Measurements from ENCODE around the gene SRSF5. TPM values are rescaled to one million over a fixed set of nuclear protein-coding genes. Genes with fewer than 3 reads are reported as not detected.
"Not testable (repeated sequence)": the region's sequence is repeated elsewhere in the genome, so short reads cannot be mapped to it uniquely, and the experiment has no call there.

Gene SRSF5
- total RNA-seq, 1 donor from 2014 or later, result 319 TPM

DNA sequence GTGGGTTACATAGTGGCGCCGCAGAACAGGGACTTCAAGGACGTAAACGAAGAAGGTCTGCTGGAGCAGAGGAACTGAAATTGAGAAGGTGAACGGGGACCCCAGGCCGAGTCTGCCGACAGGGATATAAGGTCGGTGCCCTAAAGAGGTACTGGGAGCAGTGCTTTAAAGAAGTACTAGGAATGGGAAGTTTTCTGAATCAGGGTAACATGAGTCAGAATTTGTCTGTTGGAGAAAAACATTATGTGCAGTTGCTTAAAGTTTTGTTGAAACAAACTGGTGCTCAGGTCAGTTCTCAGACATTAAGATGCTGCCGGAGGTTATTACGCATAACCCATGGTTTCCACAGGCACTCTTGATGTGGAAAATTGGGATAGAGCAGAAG lies 44.9 kb downstream of the SRSF5 start:
- no peak overlapping the region for H3K27ac Mint-ChIP-seq (ENCODE audit: unreplicated experiment)
- H3K36me3 Mint-ChIP-seq (ENCODE audit: unreplicated experiment), result no peaks in the 10 kb centered on the region
- H3K4me1 Mint-ChIP-seq (ENCODE audit: low read depth, unreplicated experiment), result no peaks in the 10 kb centered on the region
- TF ChIP-seq, protein P1, sequence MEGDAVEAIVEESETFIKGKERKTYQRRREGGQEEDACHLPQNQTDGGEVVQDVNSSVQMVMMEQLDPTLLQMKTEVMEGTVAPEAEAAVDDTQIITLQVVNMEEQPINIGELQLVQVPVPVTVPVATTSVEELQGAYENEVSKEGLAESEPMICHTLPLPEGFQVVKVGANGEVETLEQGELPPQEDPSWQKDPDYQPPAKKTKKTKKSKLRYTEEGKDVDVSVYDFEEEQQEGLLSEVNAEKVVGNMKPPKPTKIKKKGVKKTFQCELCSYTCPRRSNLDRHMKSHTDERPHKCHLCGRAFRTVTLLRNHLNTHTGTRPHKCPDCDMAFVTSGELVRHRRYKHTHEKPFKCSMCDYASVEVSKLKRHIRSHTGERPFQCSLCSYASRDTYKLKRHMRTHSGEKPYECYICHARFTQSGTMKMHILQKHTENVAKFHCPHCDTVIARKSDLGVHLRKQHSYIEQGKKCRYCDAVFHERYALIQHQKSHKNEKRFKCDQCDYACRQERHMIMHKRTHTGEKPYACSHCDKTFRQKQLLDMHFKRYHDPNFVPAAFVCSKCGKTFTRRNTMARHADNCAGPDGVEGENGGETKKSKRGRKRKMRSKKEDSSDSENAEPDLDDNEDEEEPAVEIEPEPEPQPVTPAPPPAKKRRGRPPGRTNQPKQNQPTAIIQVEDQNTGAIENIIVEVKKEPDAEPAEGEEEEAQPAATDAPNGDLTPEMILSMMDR (IDR thresholded peaks at IDR 0.05; ENCODE audit: partially characterized antibody, unreplicated experiment), result no peak
- no peak for DNase-seq
- no peaks in the 10 kb centered on the region for H3K9me3 Mint-ChIP-seq (ENCODE audit: unreplicated experiment)
- peaks cover 6% of the 10 kb centered on the region for H3K27me3 Mint-ChIP-seq (ENCODE audit: unreplicated experiment)
- no peak overlapping the region for H3K4me3 Mint-ChIP-seq (ENCODE audit: unreplicated experiment)

DNA sequence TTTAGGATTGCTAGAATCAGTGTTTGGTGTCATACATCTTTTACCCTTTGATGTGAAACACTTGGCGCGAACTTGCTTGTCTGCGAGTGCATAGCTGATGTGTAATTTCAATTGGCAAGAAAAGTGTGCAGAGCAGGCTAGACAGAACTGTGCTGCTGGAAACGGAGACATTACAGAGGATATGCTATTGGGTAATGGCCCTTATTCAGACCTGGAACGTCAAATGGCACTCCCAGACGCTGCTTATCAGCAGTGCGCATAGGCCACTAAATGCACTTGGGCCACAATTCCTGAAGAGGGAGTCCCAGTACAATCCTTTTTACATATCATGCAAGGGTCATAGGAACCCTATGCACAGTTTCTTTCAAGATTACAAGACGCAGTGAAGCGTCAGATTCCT lies 45.8 kb downstream of the SRSF5 start:
- no peak for DNase-seq
- Mint-ChIP-seq H3K27ac (ENCODE audit: unreplicated experiment) (no peak overlapping the region), H3K9me3 (ENCODE audit: unreplicated experiment) (no peaks in the 10 kb centered on the region), H3K4me3 (ENCODE audit: unreplicated experiment) (no peak overlapping the region), H3K36me3 (ENCODE audit: unreplicated experiment) (no peaks in the 10 kb centered on the region), H3K27me3 (ENCODE audit: unreplicated experiment) (peaks cover 6% of the 10 kb centered on the region), H3K4me1 (ENCODE audit: low read depth, unreplicated experiment) (no peaks in the 10 kb centered on the region)
- TF ChIP-seq, protein P1 (IDR thresholded peaks at IDR 0.05; ENCODE audit: partially characterized antibody, unreplicated experiment), result no peak

DNA sequence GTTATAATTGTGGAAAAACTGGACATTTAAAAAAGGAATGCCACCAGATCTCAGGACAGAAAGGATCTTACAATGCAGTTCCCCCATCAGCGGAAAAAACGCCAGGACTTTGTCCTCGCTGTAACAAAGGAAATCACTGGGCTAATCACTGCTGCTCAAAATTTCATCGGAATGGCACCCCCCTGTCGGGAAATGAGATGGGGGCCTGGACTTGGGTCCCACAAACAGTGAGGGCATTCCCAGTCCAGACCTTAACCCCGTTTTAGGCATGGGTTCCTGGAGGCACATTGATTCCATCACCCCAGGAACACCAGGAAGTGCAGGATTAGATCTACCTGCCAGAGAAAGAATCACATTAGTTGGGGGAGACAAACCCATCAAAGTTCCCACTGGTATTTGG lies 46.4 kb downstream of the SRSF5 start:
- not testable (repeated sequence) for DNase-seq; H3K9me3 Mint-ChIP-seq (ENCODE audit: unreplicated experiment); H3K36me3 Mint-ChIP-seq (ENCODE audit: unreplicated experiment); H3K4me1 Mint-ChIP-seq (ENCODE audit: low read depth, unreplicated experiment); H3K4me3 Mint-ChIP-seq (ENCODE audit: unreplicated experiment); H3K27me3 Mint-ChIP-seq (ENCODE audit: unreplicated experiment); H3K27ac Mint-ChIP-seq (ENCODE audit: unreplicated experiment)

DNA sequence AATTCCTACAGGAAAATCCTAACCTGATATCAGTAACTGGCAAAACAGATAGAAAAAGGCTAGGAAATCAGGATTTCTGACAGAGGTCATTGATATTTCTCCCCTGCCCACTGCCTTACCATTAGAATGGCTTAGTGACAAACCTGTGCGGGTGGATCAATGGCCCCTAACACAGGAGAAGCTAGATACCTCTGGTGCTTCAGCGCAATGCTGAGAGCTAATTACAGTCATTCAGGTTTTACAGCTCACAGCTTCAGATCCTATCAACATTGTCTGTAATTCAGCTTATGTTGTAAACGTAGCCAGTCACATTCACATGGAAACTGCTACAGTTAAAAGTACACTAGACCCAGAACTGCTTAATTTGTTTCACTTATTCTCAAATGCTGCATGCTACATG lies 47.5 kb downstream of the SRSF5 start:
- TF ChIP-seq, protein P1 (IDR thresholded peaks at IDR 0.05; ENCODE audit: partially characterized antibody, unreplicated experiment), result no peak
- Mint-ChIP-seq H3K27me3 (ENCODE audit: unreplicated experiment) (peaks cover 5% of the 10 kb centered on the region), H3K36me3 (ENCODE audit: unreplicated experiment) (no peaks in the 10 kb centered on the region), H3K4me3 (ENCODE audit: unreplicated experiment) (no peak overlapping the region), H3K27ac (ENCODE audit: unreplicated experiment) (no peak overlapping the region), H3K9me3 (ENCODE audit: unreplicated experiment) (no peaks in the 10 kb centered on the region), H3K4me1 (ENCODE audit: low read depth, unreplicated experiment) (no peaks in the 10 kb centered on the region)
- no peak for DNase-seq

DNA sequence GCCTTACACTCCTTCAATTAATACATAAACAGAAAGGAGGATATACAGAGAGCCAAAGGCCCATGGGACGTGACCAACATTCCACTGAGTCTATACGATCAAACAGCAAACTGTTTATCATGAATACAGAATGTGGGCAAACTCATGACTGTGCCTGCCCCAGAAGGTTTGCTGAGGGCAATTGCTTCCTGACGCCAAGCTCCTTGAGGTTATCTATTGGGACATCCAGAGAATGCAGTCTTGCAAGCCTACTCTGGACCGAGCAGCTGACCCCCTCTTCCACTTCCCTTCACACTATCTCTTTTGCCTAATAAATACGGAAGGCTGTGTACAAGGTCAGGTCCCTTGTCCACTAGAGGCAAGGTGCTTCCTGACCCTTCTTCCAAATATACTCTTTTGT lies 48.6 kb downstream of the SRSF5 start:
- H3K27ac Mint-ChIP-seq (ENCODE audit: unreplicated experiment), result no peak overlapping the region
- H3K4me3 Mint-ChIP-seq (ENCODE audit: unreplicated experiment), result no peak overlapping the region
- H3K36me3 Mint-ChIP-seq (ENCODE audit: unreplicated experiment), result no peaks in the 10 kb centered on the region
- no peaks in the 10 kb centered on the region for H3K4me1 Mint-ChIP-seq (ENCODE audit: low read depth, unreplicated experiment)
- no peaks in the 10 kb centered on the region for H3K9me3 Mint-ChIP-seq (ENCODE audit: unreplicated experiment)
- DNase-seq, result no peak
- H3K27me3 Mint-ChIP-seq (ENCODE audit: unreplicated experiment), result peaks cover 3% of the 10 kb centered on the region
- TF ChIP-seq, protein P1 (IDR thresholded peaks at IDR 0.05; ENCODE audit: partially characterized antibody, unreplicated experiment), result no peak

DNA sequence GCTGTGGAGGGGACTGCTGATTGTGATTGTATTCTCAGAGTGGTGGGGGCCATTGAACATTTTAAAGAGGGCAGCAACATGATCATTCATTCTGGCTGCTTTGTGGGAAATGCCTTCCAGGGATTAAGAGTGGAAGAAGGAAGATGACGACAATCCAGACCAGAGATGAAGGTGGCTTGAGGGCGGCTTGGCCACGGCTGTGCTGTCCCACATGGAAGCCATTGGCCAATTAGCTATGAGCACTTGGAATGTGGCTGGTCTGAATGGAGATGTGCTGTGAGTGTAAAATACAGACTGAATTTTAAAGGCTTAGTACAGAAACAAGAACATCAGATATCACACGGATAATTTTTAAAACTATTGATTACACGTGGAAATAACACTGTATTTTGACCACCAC lies 49.3 kb downstream of the SRSF5 start:
- Mint-ChIP-seq H3K4me1 (ENCODE audit: low read depth, unreplicated experiment) (no peaks in the 10 kb centered on the region), H3K27me3 (ENCODE audit: unreplicated experiment) (no peaks in the 10 kb centered on the region), H3K4me3 (ENCODE audit: unreplicated experiment) (no peak overlapping the region), H3K36me3 (ENCODE audit: unreplicated experiment) (no peaks in the 10 kb centered on the region), H3K9me3 (ENCODE audit: unreplicated experiment) (no peaks in the 10 kb centered on the region), H3K27ac (ENCODE audit: unreplicated experiment) (no peak overlapping the region)
- TF ChIP-seq, protein P1 (IDR thresholded peaks at IDR 0.05; ENCODE audit: partially characterized antibody, unreplicated experiment), result no peak
- no peak for DNase-seq

Measured in glutamatergic neuron (in vitro differentiated cells).